HCT116 (cell line): ENCODE results near the gene ZNF157. TPM values are rescaled to one million over a fixed set of nuclear protein-coding genes. Genes with fewer than 3 reads are reported as not detected.
A peak's percentile ranks its signal among the peaks of the same experiment; 100 is the strongest.

Experiments
- ATAC-seq: fragments of 200-7000 bp; cut with Tn5 transposase; 2 replicates; pipeline ENCODE4 v1.9.1; 2020; ENCODE audit warnings: mild to moderate bottlenecking, moderate library complexity
- Bru-seq: library from RNA; stranded (reverse); fragments of 400-500 nt; gene quantifications from one replicate; lab custom pipeline; 2021; lab: Mats Ljungman, UMichigan
- BruChase-seq, 2 experiments: library from RNA; stranded (reverse); fragments of 400-500 nt; gene quantifications; one replicate each; lab custom pipeline; 2021; lab: Mats Ljungman, UMichigan
- BruUV-seq: library from RNA; stranded (reverse); fragments of 400-500 nt; replicated peaks from 2 replicates; lab custom pipeline; 2021; lab: Mats Ljungman, UMichigan
- CTCF ChIA-PET: fragments of 300-600 bp; sonication (Branson Sonifier 250); formaldehyde crosslinking; loops from one replicate; lab custom pipeline; 2021; ENCODE audit warnings: antibody characterized with exemption; lab: Charles Lee
- POLR2A ChIA-PET: fragments of 300-600, 350-600 bp; sonication (Branson Sonifier 250); formaldehyde crosslinking; loops from one replicate; lab custom pipeline; 2021; ENCODE audit warnings: antibody characterized with exemption; lab: Charles Lee
- RAD21 ChIA-PET, 2 experiments: fragments of 300-600 bp; sonication (Branson Sonifier 250); formaldehyde crosslinking; loops; one replicate each; lab custom pipeline; 2023; ENCODE audit warnings: low total read pairs in 2 of 2; ENCODE audit not compliant: uncharacterized antibody in 2 of 2, unreplicated experiment in 2 of 2, low non-redundant PET in 1 of 2; lab: Charles Lee
- DNase-seq: peaks from one replicate; pipeline ENCODE4 v3.0.0-alpha.2; 2010; ENCODE audit warnings: low read depth, low spot score
- H2AFZ ChIP-seq: fragments of 200-600 bp; shearing (Covaris generic), sonication (generic); 2 replicates; pipeline ENCODE4 v1.6.1; 2017; ENCODE audit warnings: low read depth, mixed run types, mixed read lengths, antibody characterized with exemption, low read length; ENCODE audit not compliant: poor library complexity, severe bottlenecking
- H3K27ac ChIP-seq: 2 replicates; pipeline ENCODE4 v1.5.1; 2012; ENCODE audit warnings: low read depth, low read length
- H3K27me3 ChIP-seq: fragments of 200-600 bp; sonication (generic); 2 replicates; pipeline ENCODE4 v1.6.1; 2016; ENCODE audit warnings: mixed run types, low read length, mixed read lengths; ENCODE audit not compliant: insufficient read depth
- H3K36me3 ChIP-seq, 2 experiments: fragments of 200-500 bp in 1 of 2; fragments of 200-600 bp in 1 of 2; sonication (Bioruptor generic) in 1 of 2; sonication (generic) in 1 of 2; 2 replicates each; pipeline versions ENCODE4 v1.5.1 to v1.6.1; 2014 to 2016; ENCODE audit warnings: low read length in 2 of 2, inconsistent platforms in 1 of 2, mixed read lengths in 1 of 2, mixed run types in 1 of 2; ENCODE audit not compliant: insufficient read depth in 2 of 2, control insufficient read depth in 1 of 2
- H3K4me1 ChIP-seq, 2 experiments: fragments of 200-600 bp in 1 of 2; sonication (generic) in 1 of 2; 2 replicates each; pipeline versions ENCODE4 v1.5.1 to v1.6.1; 2012 to 2017; ENCODE audit warnings: low read length in 2 of 2, inconsistent platforms in 1 of 2, mild to moderate bottlenecking in 1 of 2, mixed read lengths in 1 of 2, mixed run types in 1 of 2, moderate library complexity in 1 of 2; ENCODE audit not compliant: insufficient read depth in 2 of 2, control insufficient read depth in 1 of 2
- H3K4me2 ChIP-seq: fragments of 200-600 bp; sonication (generic); 2 replicates; pipeline ENCODE4 v1.6.1; 2017; ENCODE audit warnings: mixed run types, low read length, mixed read lengths
- H3K4me3 ChIP-seq, 2 experiments: fragments of 200-600 bp in 1 of 2; sonication (generic) in 1 of 2; replicated peaks in 1 of 2; 2 replicates each; pipeline ENCODE4 v1.5.1; 2011 to 2016; ENCODE audit warnings: low read length in 2 of 2, control low read depth in 1 of 2, low read depth in 1 of 2, mild to moderate bottlenecking in 1 of 2, mixed read lengths in 1 of 2, mixed run types in 1 of 2
- H3K79me2 ChIP-seq: fragments of 200-600 bp; sonication (generic); 2 replicates; pipeline ENCODE4 v1.6.1; 2017; ENCODE audit warnings: mild to moderate bottlenecking, mixed run types, low read length, moderate library complexity, mixed read lengths; ENCODE audit not compliant: insufficient read depth
- H3K9ac ChIP-seq: fragments of 200-600 bp; sonication (generic); 2 replicates; pipeline ENCODE4 v1.6.1; 2016; ENCODE audit warnings: low read length, mixed read lengths
- H3K9me2 ChIP-seq: fragments of 200-600 bp; sonication (generic), shearing (Covaris generic); 2 replicates; pipeline ENCODE4 v1.6.1; 2017; ENCODE audit warnings: mixed run types, mild to moderate bottlenecking, moderate library complexity; ENCODE audit not compliant: insufficient read depth
- H3K9me3 ChIP-seq, 2 experiments: fragments of 200-500 bp in 1 of 2; fragments of 200-600 bp in 1 of 2; sonication (Bioruptor generic) in 1 of 2; sonication (generic) in 1 of 2; 2 replicates each; pipeline ENCODE4 v1.6.1; 2014 to 2017; ENCODE audit warnings: low read length in 2 of 2, mixed read lengths in 2 of 2, inconsistent platforms in 1 of 2, low read depth in 1 of 2, mild to moderate bottlenecking in 1 of 2, mixed run types in 1 of 2, moderate library complexity in 1 of 2; ENCODE audit not compliant: control insufficient read depth in 1 of 2, insufficient read depth in 1 of 2
- H4K20me1 ChIP-seq: fragments of 200-600 bp; sonication (generic), shearing (Covaris generic); 2 replicates; pipeline ENCODE4 v1.6.1; 2017; ENCODE audit warnings: mixed run types, mild to moderate bottlenecking, moderate library complexity; ENCODE audit not compliant: insufficient read depth
- CBX3 ChIP-seq: IDR thresholded peaks from 2 replicates; pipeline ENCODE4 v1.6.1; 2012; ENCODE audit warnings: low read depth
- CEBPB ChIP-seq: IDR thresholded peaks from 2 replicates; pipeline ENCODE4 v1.6.1; 2012; ENCODE audit warnings: low read depth
- EGR1 ChIP-seq: IDR thresholded peaks from 2 replicates; pipeline ENCODE4 v1.6.1; 2012; ENCODE audit warnings: low read depth
- EZH2phosphoT487 ChIP-seq: fragments of 200-600 bp; IDR thresholded peaks from 2 replicates; pipeline ENCODE4 v1.6.1; 2018; ENCODE audit warnings: antibody characterized with exemption, borderline replicate concordance
- JUND ChIP-seq: IDR thresholded peaks from 2 replicates; pipeline ENCODE4 v1.6.1; 2012
- MAX ChIP-seq: IDR thresholded peaks from 2 replicates; pipeline ENCODE4 v1.6.1; 2012
- POLR2A ChIP-seq: IDR thresholded peaks from 2 replicates; pipeline ENCODE4 v1.7.0; 2011; ENCODE audit warnings: borderline replicate concordance; ENCODE audit not compliant: insufficient read depth, insufficient read length; ENCODE audit errors: extremely low read depth
- RAD21 ChIP-seq: IDR thresholded peaks from 2 replicates; pipeline ENCODE4 v1.6.1; 2012; ENCODE audit warnings: low read depth, mild to moderate bottlenecking
- SRF ChIP-seq: IDR thresholded peaks from 2 replicates; pipeline ENCODE4 v1.6.1; 2012; ENCODE audit warnings: low read depth
- ZBTB33 ChIP-seq: IDR thresholded peaks from 2 replicates; pipeline ENCODE4 v1.6.1; 2011; ENCODE audit warnings: mild to moderate bottlenecking, low read length, moderate library complexity; ENCODE audit not compliant: insufficient replicate concordance; ENCODE audit errors: extremely low read depth
- ZFX ChIP-seq: fragments of 450-650 bp; IDR thresholded peaks from 2 replicates; pipeline ENCODE4 v1.6.1; 2017
- intact Hi-C: fragments of 100-400 bp; cut with micrococcal nuclease; formaldehyde crosslinking; loops from 2 replicates; pipeline ENCODE4 v1.10.0; 2022
- long read RNA-seq: library from polyadenylated mRNA; unstranded; transcript quantifications from one replicate; pipeline ENCODE4 v2.0.0, GENCODE V29; 2021; ENCODE audit not compliant: unreplicated experiment
- polyA plus RNA-seq: library from polyadenylated mRNA; unstranded; fragments of >200 nt; gene quantifications from 2 replicates; pipeline ENCODE4 v1.2.1, GENCODE V29; 2012; ENCODE audit warnings: missing spikeins
- total RNA-seq: library from RNA; stranded (reverse); gene quantifications from one replicate; pipeline ENCODE4 v1.2.1, GENCODE V29; 2021; ENCODE audit not compliant: unreplicated experiment

Gene ZNF157
- not detected for total RNA-seq
- polyA plus RNA-seq = not detected in 2 replicates
- percentile 2 among the genes with signal in this experiment for Bru-seq, nascent RNA
- BruChase-seq, experiment 1, labeled RNA remaining after a 6-hour chase = not detected
- BruChase-seq, experiment 2, labeled RNA remaining after a 2-hour chase = percentile 6 among the genes with signal in this experiment
- long read RNA-seq = 0 reads

DNA sequence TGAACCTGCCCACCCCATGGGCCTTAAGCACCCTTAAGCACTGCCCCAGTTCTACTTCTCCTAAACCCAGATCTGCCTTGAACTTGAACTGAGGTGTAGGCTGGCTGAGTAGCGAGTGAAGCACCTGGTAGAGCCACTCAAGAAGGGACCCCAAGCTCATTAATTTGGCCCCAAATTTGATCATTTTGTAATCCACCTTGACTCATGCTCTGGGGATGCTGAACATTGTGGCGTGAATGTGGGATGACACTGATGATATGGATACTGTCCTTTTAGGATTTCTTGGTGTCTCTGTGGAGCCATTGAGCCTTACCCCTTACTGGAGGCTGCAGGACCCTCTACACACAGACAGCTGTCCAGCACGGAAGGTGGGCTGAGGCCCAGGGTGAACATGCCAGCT lies at the start of gene ZNF157:
ZNF157 (plus strand) TSS at position 301 of the 400 bp plus-strand sequence; CDS start at position 392, 91 bp downstream.
- intact Hi-C loops = no loop called here

More for the DNA sequence above, at the start of gene ZNF157:
- RAD21 ChIA-PET = no interaction called here
- no peaks in the 10 kb centered on the region for H3K4me1 ChIP-seq
- ATAC-seq (no peak), DNase-seq (no peak)
- no peaks in the 10 kb centered on the region for H3K9me3 ChIP-seq
- no TSS peak for BruUV-seq
- POLR2A ChIA-PET = no interaction called here
- H4K20me1 ChIP-seq = no peaks in the 10 kb centered on the region
- no peaks in the 10 kb centered on the region for H3K9me2 ChIP-seq
- no peaks in the 10 kb centered on the region for H3K79me2 ChIP-seq
- CTCF ChIA-PET = interaction anchor here (0.7 kb wide), 1 partner anchor 15 kb away, joined by 3 read pairs; no protein-coding TSS in a partner anchor
- H3K4me3 ChIP-seq = no peak within 1 kb of the TSS
- H3K4me2 ChIP-seq = no peak within 1 kb of the TSS
- no peak within 1 kb of the TSS for H3K9ac ChIP-seq
- H3K36me3 ChIP-seq = no peaks in the 10 kb centered on the region
- TF ChIP-seq ZBTB33 (no peak), POLR2A (no peak), CEBPB (no peak), RAD21 (no peak), JUND (no peak), EGR1 (no peak), CBX3 (no peak), ZFX (no peak), SRF (no peak), MAX (no peak), EZH2phosphoT487 (no peak)
- H3K27me3 ChIP-seq = no peaks in the 10 kb centered on the region
- H2AFZ ChIP-seq = no peak within 1 kb of the TSS
- no peak within 1 kb of the TSS for H3K27ac ChIP-seq
